Pulmonary artery endothelial cell (primary cell): ENCODE measurements around the gene EPAS1. TPM values are rescaled to one million over a fixed set of nuclear protein-coding genes. Genes with fewer than 3 reads are reported as not detected.

Source experiments
- DNase-seq: peaks from one replicate; pipeline ENCODE4 v3.0.0-alpha.2; 2011; ENCODE audit warnings: low read depth, low spot score
- total RNA-seq: library from RNA; depleted of rRNA; stranded (reverse); fragments of >200 nt; gene quantifications from 2 replicates; pipeline ENCODE4 v1.2.3, GENCODE V29; 2014

EPAS1 gene
- total RNA-seq, 1 donor from 2014 or later: 115 TPM

DNA sequence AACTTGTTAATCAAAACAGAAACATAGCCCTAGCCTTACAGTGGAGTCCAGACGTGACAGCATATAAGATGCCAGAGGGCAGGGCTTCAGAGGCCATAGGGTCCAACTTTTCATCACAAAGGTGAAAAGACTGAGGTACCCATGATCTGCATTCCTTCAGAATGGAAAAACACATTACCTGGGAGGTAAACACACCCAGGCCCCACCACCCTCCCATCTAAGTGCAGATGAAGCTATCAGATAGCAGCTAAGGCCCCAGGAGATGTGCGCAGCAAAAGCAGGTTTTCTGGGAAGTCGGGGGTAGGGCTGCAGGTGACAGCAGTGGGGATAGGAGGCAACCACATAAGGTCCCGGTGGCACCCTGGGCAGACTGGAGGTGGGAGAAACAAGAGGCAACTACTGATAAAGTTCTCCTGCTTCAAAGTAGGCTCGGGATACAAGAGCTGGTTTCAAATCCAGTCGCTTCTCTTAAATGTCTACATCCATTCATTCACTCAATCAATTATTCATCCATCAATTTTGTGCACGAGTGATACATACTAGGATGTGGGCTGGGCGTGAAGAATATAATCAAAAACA is 107.1 kb downstream of the EPAS1 start:
- DNase-seq: no peak

DNA sequence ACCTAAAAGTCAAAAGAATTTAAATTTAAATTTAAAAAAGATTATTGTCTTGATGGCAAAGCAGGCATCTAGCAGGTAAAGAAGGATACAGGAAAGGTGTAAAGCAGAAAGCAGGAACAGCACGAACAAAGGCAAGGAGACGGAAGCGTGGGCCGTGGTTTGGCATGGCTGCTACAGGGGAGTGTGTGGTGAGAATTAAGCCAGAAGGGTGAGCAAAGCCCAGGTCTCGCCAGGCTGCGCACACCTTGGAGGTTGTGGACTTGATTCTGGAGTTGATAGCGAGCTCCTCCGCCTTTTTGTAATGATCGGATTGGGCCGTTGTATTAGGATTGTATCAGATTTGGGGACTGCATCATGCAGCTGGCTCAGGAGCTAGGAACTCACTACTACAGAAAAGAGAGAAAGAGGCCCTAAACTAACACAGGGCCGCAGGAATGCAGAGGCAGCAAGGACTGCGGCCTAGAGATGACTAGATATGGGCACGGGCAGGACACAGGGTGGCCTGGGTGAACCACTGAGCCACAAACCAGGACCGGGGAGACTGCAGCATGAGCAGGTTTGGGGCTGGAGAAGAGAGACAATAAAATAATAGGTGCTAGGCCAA is 110.7 kb downstream of the EPAS1 start:
- no peak for DNase-seq

DNA sequence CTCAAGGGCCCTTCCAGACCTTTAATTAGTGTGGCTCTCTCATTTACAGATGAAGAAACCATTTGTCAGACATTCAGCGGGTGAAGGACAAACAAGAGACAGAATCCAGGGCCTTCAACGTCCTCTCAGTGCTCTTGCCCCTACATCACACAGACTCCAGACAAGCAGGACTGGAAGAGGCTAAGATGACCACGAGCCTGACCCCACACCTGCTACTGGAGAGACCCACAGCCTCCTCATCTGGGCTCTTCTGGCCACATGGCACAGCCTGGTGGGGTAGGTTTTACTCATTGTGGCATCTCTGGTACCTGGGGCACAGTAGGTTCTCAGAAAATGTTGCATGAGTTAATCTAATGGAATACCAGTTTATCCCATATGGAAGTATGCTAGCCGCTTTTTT is 112.5 kb downstream of the EPAS1 start:
- DNase-seq: no peak

DNA sequence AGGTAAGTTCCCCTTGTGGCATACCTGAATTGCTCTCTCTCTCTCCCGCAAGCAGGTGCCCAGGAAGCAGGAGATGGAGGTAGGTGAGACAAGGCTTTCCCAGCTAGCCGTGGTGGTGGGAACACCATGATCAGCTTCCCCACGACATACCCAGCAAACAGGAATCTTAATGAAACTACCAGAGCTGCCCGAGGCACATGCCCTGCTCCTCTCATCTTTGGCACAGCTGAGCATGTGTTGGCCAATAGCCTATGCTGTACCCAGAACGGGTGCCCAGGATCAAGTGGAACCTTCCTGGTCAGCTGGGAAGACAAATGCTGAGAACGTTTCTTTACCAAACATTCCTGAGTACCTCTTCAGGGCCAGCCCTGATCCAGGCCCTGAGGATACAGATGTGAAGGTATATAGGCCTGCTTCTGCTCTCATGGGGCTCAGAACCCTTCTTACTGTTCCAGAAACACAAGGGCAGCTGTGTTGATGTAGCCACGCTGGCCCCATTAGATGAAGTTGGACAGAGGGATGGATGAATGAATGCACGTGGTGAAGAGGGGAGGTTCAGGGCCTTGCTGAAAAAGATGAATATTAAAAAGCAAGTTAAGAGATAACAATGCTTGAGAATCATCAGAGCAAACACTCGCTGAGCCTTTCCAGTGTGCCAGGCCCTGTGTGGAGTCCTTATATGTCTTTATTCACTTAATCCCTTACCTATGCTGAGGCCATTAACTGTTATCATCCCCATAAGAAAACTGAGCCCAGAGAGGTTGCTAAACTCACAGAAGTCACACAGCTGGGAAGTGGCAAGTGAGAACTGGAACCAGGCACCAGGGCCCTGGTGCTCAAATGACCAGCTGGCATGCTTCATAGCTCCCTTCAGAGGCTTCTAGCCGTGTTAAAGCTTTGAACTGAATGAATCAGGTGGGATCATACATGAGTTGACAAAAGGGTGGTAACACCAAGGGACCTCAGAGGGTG is 113.4 kb downstream of the EPAS1 start:
- DNase-seq: no peak

DNA sequence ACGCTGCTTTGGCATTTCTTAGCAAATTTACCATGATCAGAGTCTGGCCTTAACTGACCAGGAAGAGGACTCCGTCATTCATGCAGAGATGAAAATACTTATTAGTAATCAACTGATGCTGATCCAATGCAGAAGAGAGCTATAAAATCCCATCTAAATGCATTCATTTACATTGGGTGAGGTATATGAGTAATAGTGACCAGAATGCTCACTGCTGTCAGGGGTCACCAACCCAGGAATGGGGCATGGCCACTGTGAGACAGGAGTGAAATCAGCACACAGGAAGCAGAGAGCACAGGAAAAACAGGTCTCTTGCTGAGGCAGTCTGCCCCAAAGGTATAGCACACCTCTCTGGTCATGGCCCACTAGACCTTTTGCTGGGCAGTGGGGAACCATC is 114.0 kb downstream of the EPAS1 start:
- DNase-seq: no peak

DNA sequence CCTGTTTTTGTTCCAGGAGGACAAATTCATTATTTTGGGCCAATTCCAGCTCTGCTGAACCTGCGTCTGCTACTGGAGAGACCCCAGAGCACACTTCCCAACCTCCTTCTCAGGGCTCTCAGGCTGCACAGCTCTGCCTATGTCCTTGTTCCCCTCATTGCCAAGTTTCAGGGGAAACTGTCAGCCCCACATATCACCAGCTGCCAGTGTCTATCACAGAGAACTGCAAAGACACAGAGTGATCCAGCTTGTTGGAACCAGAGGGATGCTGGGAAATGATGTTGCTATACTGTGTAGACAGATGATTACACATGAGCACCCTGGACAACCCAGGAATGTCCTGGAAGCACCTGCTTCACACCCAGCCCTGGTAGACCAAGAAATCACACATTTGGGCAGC is 114.8 kb downstream of the EPAS1 start:
- DNase-seq: no peak

DNA sequence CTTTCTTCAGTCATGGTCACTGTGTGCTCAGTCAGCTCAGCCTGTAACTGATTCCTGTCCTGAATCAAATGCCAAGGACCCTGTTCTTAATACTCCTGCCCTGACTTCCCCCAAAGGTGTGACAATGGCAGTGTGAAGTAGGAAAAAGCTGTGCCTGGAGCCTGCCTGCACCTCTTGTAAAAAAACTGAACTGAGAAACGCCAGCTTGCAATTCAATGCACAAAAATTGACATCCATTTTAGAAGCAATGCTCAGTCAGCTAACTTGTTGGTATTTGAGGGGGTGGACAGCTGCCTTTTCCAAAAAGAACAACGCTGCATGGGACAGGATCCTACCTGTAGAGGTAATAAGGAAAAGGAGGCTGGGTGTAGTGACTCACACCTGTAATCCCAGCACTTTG is 115.9 kb downstream of the EPAS1 start:
- no peak for DNase-seq

DNA sequence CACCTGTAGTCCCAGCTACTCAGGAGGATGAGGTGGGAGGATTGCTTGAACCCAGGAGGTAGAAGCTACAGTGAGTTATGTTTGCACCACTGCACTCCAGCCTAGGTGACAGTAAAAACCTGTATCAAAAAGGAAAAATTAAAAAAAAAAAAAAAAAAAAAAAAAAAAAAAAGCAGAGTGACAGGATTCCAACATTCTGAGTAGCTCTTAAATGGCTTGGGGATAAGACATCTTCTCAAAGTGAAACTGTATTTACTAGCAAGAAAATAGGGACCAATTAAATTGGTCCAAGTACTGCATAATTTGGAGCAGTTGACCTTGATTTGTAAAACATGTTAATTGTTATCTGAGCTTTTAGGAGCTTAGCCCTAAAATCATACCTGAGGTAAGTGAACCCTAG is 116.4 kb downstream of the EPAS1 start:
- no peak for DNase-seq

DNA sequence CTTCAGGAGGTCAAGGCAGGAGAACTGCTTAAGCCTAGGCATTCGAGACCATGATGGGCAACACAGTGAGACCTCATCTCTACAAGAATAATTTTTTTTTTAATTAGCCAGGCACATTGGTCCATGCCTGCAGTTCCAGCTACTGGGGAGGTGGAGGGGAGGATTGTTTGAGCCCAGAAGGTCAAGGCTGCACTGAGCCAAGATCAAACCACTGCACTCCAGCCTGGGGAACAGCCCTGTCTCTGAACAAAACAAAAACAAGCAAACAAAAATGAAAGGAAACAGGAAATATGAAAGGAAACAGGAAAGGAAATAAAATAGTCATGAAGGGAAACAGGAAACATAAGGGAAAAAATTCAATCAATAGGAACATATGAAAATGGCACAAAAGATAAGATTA is 117.5 kb downstream of the EPAS1 start:
- no peak for DNase-seq

DNA sequence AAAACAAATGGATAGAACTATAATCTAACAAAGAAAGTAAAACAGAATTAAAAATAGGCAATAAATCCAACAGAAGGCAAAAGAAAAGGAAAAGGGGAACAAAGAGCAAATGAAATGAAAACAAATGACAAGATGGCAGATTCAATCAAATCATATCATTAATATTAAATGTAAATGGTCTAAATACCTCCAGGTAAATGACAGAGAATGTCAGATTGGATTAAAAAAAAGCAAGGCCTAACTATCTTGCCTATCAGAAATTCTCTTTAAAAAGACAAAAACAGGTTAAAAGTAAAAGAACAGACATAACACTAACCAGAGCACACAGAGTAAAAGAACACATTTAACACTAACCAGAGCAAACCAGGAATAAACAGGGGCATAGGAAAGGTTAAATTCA is 119.1 kb downstream of the EPAS1 start:
- DNase-seq: no peak

DNA sequence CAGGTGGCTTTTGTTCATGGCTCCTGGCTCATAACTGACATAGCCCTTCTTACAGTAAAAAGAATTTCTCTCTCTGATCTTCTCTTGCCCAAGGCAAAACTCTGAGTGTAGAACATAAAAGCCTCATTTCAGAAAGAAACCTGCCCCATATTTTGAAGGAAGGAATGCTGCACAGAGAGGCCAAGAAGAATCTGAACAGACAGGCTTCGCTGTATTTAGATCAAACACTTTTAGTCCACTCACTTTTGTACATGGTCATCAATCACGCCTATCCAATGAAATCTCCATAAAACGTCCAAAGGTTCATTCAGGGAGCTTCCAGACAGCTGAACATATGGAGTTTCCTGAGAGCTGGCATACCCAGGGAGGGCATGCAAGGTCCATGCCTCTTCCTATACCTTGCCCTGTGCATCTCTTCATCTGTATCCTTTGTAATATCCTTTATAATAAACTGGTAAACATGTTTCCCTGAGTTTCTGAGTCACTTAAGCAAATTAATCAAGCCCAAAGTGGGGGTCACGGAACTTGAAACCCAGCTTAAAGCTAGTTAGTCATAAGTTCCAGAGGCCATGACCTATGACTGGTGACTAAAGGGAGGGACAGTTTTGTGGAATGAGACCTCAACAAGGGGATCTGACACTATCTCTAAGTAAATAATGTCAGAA is 119.7 kb downstream of the EPAS1 start:
- no peak for DNase-seq

DNA sequence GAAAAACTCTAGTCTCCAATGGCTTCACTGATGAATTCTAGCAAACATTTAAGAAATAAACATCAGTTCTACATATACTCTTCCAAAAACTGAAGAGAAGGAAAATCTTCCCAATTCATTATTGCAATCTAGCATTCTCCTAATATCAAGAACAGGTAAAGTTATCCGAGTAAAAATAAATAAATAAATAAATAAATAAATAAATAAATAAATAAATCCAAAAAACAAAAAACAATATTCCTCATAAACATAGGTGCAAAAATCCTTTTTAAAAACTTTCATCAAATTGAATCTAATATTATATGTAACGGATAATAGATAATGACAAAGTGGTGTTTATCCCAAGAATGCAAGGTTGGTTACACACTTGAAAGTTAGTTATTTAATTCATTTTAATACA is 123.7 kb downstream of the EPAS1 start:
- no peak for DNase-seq

DNA sequence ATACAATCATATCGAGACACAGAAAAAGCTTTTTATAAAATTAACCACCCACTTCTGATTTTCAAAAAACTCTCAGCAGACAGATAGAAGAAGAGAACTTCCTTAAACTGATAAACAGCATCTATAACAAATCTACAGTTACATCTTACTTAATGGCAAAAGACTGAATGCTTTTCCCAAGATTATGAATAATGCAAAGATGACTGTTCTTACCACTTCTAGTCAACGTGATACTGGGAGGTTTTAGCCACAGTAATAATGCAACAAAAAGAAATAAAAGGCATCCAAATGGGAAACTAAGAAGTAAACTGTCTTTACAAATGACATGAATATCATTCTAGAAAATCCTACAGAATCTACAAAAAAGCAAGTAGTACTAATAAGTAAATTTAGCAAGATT is 124.2 kb downstream of the EPAS1 start:
- DNase-seq: no peak

DNA sequence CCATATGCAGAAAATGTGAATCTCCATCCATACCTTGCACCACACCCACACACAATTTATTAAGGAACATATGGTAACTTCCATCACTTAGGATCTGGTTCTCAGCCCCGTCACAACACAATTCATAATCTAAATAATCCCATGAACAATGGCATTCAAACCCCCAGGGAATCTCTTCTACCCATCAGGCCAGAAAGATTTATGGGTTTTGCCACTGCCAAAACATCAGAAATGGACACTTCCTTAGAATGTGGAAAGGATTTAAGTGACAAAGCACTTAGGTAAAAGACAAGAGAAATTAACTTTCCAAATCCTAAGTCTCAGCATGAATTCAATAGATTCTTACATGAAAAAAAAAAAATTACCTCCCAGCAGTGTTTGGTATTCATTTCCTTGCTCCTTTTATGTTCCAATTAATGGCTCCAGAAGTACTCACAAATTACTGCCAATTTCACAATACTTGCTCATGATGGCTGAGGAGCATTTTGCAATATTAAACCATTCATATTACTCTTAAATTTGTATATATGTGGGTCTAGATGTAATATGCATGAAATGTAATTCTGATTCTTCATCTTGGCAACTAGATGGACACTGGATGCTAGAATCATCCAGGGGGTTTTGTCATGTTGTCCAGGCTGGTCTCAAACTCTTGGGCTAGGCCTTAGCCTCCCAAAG is 125.6 kb downstream of the EPAS1 start:
- DNase-seq: no peak

DNA sequence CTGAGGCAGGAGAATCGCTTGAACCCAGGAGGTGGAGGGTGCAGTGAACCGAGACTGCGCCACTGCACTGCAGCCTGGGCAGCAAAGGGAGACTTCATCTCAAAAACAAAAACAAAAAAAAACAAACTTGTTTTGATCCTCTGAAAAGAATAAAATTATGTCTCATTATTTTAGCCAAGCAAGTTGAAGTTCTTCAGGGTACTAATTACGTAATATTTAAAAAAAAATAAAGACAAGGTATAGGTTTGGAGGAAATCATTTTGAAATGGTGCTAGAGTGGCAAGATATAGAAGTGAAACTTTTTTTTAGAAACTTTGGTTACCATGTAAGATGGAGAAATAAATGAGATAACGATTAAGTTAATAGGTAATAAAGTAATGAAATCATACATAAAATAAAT is 127.7 kb downstream of the EPAS1 start:
- DNase-seq: no peak

DNA sequence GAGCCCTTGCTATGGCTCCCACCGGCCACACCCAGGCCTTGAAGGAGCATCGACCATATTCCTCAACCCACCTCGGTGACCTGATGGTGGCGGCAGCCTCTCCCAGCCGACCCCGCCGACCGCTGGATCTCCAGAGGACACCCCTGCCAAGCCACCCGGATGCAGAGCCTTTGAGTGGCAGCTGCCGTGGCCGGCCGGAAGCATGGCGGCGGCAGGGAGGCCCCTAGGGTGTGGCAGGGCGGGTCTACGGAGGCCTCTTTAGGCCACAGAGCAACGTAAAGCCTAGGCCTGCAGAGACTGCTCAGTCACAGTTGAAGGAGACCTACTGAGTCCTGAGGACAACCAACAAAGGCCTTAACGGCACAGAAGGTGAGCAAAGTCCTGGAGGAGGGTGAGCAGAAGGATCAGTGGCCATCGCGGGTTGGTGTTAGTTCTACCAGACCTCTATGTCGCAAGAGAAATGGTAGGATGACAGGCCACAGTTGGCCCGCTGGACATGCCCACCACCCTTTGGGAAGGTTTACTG is 131.8 kb downstream of the EPAS1 start:
- DNase-seq: no peak

DNA sequence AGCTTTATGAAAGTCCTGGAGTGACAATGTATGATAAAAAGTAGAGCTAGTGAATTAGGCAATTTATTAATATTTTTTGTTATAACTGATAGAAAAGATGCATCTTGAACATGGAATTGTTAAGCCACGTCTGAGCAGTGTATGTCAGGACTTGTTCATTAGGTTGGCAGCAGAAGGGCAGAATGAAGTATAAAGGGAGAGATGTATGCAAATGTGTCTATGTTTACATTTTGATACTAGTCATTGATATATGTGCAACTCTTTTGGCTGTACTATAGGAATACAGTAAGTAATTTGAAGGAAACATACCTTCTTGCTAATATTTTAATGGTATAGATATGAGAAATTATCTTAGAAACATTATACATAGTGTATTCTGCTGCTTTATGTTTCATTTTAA is 133.2 kb downstream of the EPAS1 start:
- DNase-seq: no peak

DNA sequence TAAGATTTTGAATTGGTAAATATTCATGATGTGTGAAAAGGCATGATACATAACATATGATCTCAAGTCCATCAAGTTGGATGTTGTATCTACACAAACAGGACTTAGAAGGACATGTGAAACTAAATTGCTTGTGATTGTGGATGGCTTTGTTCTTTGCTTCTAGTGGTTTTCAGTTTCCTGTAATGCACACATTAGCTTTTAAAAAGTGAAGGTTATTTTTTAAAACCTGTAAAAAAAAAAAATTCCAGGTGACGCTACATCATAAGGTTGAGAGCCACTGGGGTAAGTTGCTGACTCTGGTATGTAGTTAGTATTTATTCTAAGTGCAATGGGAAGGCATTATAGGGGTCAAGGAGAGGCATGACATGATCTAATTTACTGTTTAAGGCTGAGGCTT is 133.8 kb downstream of the EPAS1 start:
- DNase-seq: no peak

DNA sequence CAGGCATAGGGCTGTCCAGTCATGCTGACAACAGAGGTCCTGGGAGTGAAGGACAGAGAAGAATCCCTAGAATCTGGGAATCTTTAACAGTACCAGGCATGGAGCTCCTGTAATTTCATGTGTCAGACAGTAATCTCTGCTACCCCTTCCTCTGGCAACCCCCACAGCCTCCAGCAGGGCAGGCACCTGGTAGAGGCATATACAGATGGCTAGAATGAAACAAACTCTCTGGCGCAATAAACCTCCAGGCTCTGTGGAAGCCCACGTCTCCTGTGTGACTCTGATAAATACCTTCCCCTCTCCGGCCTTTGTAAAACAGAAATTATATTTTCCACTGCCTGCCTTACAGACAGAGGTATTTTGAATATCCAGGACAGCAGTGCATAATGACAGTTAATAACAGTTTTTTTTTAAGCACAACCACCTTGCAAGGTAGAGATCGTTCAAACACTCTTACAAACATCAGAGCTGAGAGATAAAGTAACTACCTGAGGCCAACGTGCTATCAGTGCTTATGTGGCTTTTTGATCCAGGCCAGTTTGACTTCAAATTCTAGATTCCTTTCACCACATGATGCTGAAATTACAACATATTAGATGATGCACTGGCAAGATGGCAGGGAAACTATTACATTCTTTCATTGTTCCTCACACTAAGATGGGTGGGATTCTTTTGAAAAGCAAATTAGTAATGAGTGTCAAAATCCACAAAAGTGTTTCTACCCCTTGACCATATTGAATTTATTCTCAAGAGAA is 134.5 kb downstream of the EPAS1 start:
- DNase-seq: no peak

DNA sequence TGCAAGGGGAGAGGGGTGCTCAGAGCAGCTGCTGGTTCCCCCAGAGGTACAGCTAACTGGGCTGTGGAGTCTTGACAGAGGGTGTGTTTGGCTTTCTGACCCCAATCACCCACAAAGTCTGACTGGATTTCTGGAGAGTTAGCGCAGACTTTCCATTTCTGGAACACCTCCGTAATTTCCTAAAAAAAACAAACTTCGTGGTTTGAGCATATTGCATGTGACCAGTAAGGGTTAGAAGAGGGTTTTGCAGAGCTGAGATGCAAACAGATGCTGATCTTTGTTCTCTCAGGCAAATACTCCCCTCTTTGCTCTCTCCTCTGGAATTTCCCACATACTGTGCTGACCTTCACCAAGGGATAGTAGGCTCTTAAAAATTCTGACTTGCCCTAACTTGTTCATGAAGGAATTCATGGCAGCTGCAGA is 137.7 kb downstream of the EPAS1 start:
- DNase-seq: no peak

DNA sequence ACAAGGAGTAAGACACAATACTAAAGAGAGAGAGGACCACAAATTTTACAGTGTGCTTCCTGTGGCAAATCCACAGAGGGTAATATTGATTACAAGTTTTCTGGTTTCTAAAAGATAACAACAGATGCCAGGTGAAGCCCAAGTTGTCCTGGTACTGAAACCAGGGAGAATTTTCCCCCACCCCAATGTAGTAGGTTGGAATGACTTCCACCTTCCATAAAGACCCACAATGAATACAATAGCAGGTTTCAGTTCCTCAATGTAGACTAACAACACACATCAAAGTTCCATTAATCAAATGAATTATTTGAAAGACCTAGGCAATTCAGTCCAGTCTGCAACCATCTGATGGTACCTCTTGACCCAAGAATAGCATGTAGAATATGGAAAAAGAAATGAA is 138.1 kb downstream of the EPAS1 start:
- no peak for DNase-seq
